ENCODE data around the gene MRPS16.

The MRPS16 gene

DNA sequence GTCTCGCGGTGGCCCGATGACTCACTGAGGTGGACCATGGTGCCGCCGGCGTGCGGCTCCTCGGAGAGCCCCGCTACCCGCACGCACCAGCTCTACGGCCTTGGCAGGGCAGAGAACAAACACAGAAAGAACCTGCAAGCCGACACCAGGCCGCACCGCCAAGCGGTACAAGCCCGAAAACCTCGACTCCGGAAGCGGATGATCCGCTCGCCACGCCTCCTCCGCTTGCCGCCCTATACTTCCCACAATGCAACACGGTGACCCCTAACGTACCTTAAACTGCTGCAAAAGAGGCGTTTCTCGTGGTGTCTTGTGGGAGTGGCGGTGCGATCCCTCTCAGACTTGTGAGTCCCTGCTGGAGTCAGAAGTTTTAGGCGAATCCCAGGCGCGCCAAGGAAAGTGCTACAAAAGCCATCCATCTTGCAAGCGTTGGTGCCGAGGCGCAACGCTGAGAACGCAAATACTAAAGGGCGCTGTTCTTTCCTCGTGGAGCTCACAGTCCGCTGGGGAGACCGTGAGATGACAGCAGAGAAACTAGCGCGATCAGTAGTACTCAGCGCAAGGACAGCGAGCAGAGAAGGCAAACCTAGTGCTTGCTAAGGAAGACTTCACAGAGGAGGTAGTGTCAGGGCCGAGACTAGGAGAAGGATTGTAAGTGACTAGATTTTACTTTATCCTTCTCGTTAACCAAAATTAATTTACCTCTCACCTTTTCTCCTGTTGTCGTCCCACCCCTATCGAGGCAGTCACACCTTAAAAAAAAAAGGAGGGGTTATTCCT, at the start of gene MRPS16:
MRPS16 (minus strand) TSS at position 200 of the 780 bp plus-strand sequence; CDS start at position 38, 162 bp downstream.
- Histone ChIP-seq H3K9me3 (ENCODE audit: insufficient read depth, low read length) (no peaks in the 10 kb centered on the region), H2AFZ (ENCODE audit: low read depth, low read length, severe bottlenecking) (peak within 1 kb of the TSS; percentile 45), H3K27me3 (ENCODE audit: low read length) (no peaks in the 10 kb centered on the region), H3K36me3 (ENCODE audit: low read length) (peaks cover 4% of the 10 kb centered on the region; the same call in 1 of the 2 replicates), H3F3A (ENCODE audit: insufficient read depth) (peaks cover 30% of the 10 kb centered on the region), H3K27ac (ENCODE audit: low read depth, low read length) (peak within 1 kb of the TSS; percentile 73), H3K4me3 (ENCODE audit: insufficient read depth, low read length, poor library complexity, severe bottlenecking) (peak within 1 kb of the TSS; percentile 97), H3K9me2 (replicated peaks; ENCODE audit: insufficient read depth, low read length) (no peaks in the 10 kb centered on the region), H3K79me2 (ENCODE audit: insufficient read depth, low read length) (peaks cover 45% of the 10 kb centered on the region), H4K20me1 (ENCODE audit: low read depth, low read length) (no peaks in the 10 kb centered on the region), H3K4me2 (ENCODE audit: low read depth, low read length, poor library complexity, severe bottlenecking) (peak within 1 kb of the TSS; percentile 89), H3K9ac (ENCODE audit: low read length) (peak within 1 kb of the TSS; percentile 98)
- TF ChIP-seq, protein P1, sequence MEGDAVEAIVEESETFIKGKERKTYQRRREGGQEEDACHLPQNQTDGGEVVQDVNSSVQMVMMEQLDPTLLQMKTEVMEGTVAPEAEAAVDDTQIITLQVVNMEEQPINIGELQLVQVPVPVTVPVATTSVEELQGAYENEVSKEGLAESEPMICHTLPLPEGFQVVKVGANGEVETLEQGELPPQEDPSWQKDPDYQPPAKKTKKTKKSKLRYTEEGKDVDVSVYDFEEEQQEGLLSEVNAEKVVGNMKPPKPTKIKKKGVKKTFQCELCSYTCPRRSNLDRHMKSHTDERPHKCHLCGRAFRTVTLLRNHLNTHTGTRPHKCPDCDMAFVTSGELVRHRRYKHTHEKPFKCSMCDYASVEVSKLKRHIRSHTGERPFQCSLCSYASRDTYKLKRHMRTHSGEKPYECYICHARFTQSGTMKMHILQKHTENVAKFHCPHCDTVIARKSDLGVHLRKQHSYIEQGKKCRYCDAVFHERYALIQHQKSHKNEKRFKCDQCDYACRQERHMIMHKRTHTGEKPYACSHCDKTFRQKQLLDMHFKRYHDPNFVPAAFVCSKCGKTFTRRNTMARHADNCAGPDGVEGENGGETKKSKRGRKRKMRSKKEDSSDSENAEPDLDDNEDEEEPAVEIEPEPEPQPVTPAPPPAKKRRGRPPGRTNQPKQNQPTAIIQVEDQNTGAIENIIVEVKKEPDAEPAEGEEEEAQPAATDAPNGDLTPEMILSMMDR (IDR thresholded peaks at IDR 0.05; ENCODE audit: insufficient read depth, low read length, poor library complexity, severe bottlenecking): no peak
- TF ChIP-seq EZH2phosphoT487 (conservative IDR thresholded peaks at IDR 0.05; ENCODE audit: low read length): no peak

DNA sequence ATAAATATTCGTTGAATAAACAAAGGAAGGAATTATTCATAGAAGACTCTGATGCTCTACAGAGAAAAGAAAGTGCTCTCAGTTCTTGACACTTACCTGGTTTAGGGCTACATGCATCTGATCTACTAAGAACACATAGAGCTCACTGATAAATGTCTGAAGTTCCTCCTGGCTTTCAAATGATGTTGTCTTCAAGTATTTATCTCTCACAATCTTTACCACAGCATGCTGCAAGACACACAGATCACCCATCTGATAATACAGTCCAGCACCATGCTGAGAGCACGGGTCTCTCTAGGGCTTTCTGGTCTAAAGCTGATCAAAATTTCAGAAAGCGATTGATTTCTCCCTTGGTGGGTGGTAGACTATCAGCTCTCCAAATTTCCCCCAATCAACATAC, 44.5 kb upstream of the MRPS16 start:
- H2AFZ ChIP-seq (ENCODE audit: low read depth, low read length, severe bottlenecking): no peak overlapping the region
- H3K79me2 ChIP-seq (ENCODE audit: insufficient read depth, low read length): no peaks in the 10 kb centered on the region
- H3K4me2 ChIP-seq (ENCODE audit: low read depth, low read length, poor library complexity, severe bottlenecking): no peak overlapping the region
- H3K9me2 ChIP-seq (replicated peaks; ENCODE audit: insufficient read depth, low read length): no peaks in the 10 kb centered on the region
- no peak overlapping the region for H3K9ac ChIP-seq (ENCODE audit: low read length)
- H3K27ac ChIP-seq (ENCODE audit: low read depth, low read length): no peak overlapping the region
- H3K27me3 ChIP-seq (ENCODE audit: low read length): no peaks in the 10 kb centered on the region
- H3K4me3 ChIP-seq (ENCODE audit: insufficient read depth, low read length, poor library complexity, severe bottlenecking): no peak overlapping the region
- TF ChIP-seq EZH2phosphoT487 (conservative IDR thresholded peaks at IDR 0.05; ENCODE audit: low read length): no peak
- TF ChIP-seq, protein P1 (IDR thresholded peaks at IDR 0.05; ENCODE audit: insufficient read depth, low read length, poor library complexity, severe bottlenecking): no peak
- no peaks in the 10 kb centered on the region for H3K36me3 ChIP-seq (ENCODE audit: low read length)
- H3F3A ChIP-seq (ENCODE audit: insufficient read depth): no peaks in the 10 kb centered on the region
- no peaks in the 10 kb centered on the region for H3K9me3 ChIP-seq (ENCODE audit: insufficient read depth, low read length)
- no peaks in the 10 kb centered on the region for H4K20me1 ChIP-seq (ENCODE audit: low read depth, low read length)

DNA sequence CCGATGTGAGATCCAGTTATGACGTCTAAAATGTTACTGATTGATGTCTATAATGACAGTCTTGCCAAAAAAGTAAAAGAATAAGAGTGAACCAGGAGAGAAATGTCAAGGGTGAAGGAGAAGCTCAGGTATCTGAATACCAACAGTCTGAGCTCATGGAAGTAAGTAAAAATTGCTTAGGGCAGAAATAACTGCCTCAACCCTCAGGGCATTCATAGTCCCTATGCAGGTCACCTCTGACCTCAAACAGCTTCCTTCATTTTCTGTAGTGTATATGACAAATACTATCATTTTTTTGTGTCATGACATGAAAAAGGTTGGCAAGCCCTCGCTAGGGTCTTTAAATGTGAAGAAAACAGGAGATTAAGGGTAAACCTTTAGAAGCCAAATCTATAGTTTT, 41.0 kb upstream of the MRPS16 start:
- peaks cover 2% of the 10 kb centered on the region; the same call in 1 of the 2 replicates for H3K36me3 ChIP-seq (ENCODE audit: low read length)

More for the DNA sequence above, 41.0 kb upstream of the MRPS16 start:
- no peaks in the 10 kb centered on the region for H3F3A ChIP-seq (ENCODE audit: insufficient read depth)
- H3K9me3 ChIP-seq (ENCODE audit: insufficient read depth, low read length): no peaks in the 10 kb centered on the region
- no peak overlapping the region for H2AFZ ChIP-seq (ENCODE audit: low read depth, low read length, severe bottlenecking)
- no peaks in the 10 kb centered on the region for H3K27me3 ChIP-seq (ENCODE audit: low read length)
- H3K4me2 ChIP-seq (ENCODE audit: low read depth, low read length, poor library complexity, severe bottlenecking): no peak overlapping the region
- TF ChIP-seq, protein P1 (IDR thresholded peaks at IDR 0.05; ENCODE audit: insufficient read depth, low read length, poor library complexity, severe bottlenecking): no peak
- TF ChIP-seq EZH2phosphoT487 (conservative IDR thresholded peaks at IDR 0.05; ENCODE audit: low read length): no peak
- no peak overlapping the region for H3K4me3 ChIP-seq (ENCODE audit: insufficient read depth, low read length, poor library complexity, severe bottlenecking)
- H3K79me2 ChIP-seq (ENCODE audit: insufficient read depth, low read length): no peaks in the 10 kb centered on the region
- no peak overlapping the region for H3K9ac ChIP-seq (ENCODE audit: low read length)
- H3K27ac ChIP-seq (ENCODE audit: low read depth, low read length): no peak overlapping the region
- H3K9me2 ChIP-seq (replicated peaks; ENCODE audit: insufficient read depth, low read length): no peaks in the 10 kb centered on the region
- no peaks in the 10 kb centered on the region for H4K20me1 ChIP-seq (ENCODE audit: low read depth, low read length)
